ENCODE measurements around the gene CCDC15.

DNA sequence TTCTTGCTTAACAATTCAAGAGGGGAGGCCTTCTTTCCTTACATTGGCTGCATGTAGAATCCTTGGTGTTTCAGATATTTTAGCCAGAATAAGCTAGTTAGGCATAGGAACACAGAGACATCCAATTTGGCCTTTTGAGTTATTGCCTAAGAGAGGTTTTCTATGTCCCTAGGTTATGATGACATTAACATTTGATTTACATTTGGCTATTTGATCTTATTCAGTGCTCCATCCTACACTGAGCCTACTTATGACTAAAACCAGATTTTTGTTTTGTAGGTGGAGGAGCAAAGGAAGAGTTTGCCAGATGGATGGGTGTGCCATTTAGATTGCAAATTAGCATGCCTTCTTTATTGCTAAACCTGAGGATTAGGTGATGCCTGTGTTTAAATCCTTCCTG is 98.0 kb downstream of the CCDC15 start:
- TF ChIP-seq, protein P1, sequence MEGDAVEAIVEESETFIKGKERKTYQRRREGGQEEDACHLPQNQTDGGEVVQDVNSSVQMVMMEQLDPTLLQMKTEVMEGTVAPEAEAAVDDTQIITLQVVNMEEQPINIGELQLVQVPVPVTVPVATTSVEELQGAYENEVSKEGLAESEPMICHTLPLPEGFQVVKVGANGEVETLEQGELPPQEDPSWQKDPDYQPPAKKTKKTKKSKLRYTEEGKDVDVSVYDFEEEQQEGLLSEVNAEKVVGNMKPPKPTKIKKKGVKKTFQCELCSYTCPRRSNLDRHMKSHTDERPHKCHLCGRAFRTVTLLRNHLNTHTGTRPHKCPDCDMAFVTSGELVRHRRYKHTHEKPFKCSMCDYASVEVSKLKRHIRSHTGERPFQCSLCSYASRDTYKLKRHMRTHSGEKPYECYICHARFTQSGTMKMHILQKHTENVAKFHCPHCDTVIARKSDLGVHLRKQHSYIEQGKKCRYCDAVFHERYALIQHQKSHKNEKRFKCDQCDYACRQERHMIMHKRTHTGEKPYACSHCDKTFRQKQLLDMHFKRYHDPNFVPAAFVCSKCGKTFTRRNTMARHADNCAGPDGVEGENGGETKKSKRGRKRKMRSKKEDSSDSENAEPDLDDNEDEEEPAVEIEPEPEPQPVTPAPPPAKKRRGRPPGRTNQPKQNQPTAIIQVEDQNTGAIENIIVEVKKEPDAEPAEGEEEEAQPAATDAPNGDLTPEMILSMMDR (IDR thresholded peaks at IDR 0.05) = no peak
- no peak for TF ChIP-seq POLR2A (IDR thresholded peaks at IDR 0.05)

Measured in vagina (tissue), 2 donors.